Breast epithelium (tissue), 4 donors: Measurements from ENCODE around the gene FBXO40. TPM values are rescaled to one million over a fixed set of nuclear protein-coding genes. Genes with fewer than 3 reads are reported as not detected.
"Not testable (repeated sequence)": the region's sequence is repeated elsewhere in the genome, so short reads cannot be mapped to it uniquely, and the experiment has no call there.

ENCODE experiments used
- DNase-seq, 2 donors: peaks; one replicate each; pipeline ENCODE4 v3.0.0-alpha.2; 2019; ENCODE audit warnings: low spot score in 2 of 2
- H3K27ac ChIP-seq, 2 donors: fragments of 200-600 bp; sonication (generic) in 1 of 2; one replicate each; pipeline ENCODE4 v1.5.1; 2016 to 2019; ENCODE audit warnings: mild to moderate bottlenecking in 1 of 2
- H3K27me3 ChIP-seq, 2 donors: fragments of 200-600 bp; sonication (generic) in 1 of 2; one replicate each; pipeline versions ENCODE4 v1.5.1 to v1.6.0; 2017 to 2019; ENCODE audit warnings: control low read depth in 1 of 2, mild to moderate bottlenecking in 1 of 2
- H3K36me3 ChIP-seq: fragments of 200-600 bp; one replicate; pipeline ENCODE4 v1.5.1; 2019
- H3K4me1 ChIP-seq, 2 donors: fragments of 200-600 bp; sonication (generic); one replicate each; pipeline ENCODE4 v1.5.1; 2016 to 2019; ENCODE audit warnings: control low read depth in 1 of 2
- H3K4me3 ChIP-seq, 3 donors: fragments of 200-600 bp; sonication (generic); 1 replicate in 2 of 3; 2 replicates in 1 of 3; pipeline ENCODE4 v1.5.1; 2016 to 2019; ENCODE audit warnings: mild to moderate bottlenecking in 3 of 3, moderate library complexity in 2 of 3
- H3K9me3 ChIP-seq, 2 donors: fragments of 200-600 bp; sonication (generic) in 1 of 2; one replicate each; pipeline ENCODE4 v1.5.1; 2016 to 2019; ENCODE audit warnings: control low read depth in 1 of 2
- CTCF ChIP-seq, 3 donors: fragments of 450-650 bp; IDR thresholded peaks; one replicate each; pipeline ENCODE4 v1.5.1; 2016 to 2017; ENCODE audit warnings: antibody characterized with exemption in 3 of 3, mild to moderate bottlenecking in 3 of 3, moderate library complexity in 3 of 3
- POLR2A ChIP-seq: fragments of 450-650 bp; IDR thresholded peaks from one replicate; pipeline ENCODE4 v1.6.1; 2016; ENCODE audit warnings: antibody characterized with exemption, mild to moderate bottlenecking, moderate library complexity
- POLR2AphosphoS5 ChIP-seq, 3 donors: sonication (generic); formaldehyde crosslinking; IDR thresholded peaks; one replicate each; pipeline ENCODE4 v1.6.1; 2017; ENCODE audit warnings: antibody characterized with exemption in 3 of 3
- intact Hi-C: fragments of 100-400 bp; cut with DNase I; formaldehyde crosslinking; loops from one replicate; pipeline ENCODE4 v1.15.1; 2023; ENCODE audit warnings: low total_unique reads
- total RNA-seq, 3 donors: library from RNA; depleted of rRNA; stranded (reverse); fragments of >200 nt; gene quantifications; one replicate each; pipeline ENCODE4 v1.1.0, GENCODE V29; 2016

The FBXO40 gene
- total RNA-seq, 3 donors from 2014 or later = not detected

DNA sequence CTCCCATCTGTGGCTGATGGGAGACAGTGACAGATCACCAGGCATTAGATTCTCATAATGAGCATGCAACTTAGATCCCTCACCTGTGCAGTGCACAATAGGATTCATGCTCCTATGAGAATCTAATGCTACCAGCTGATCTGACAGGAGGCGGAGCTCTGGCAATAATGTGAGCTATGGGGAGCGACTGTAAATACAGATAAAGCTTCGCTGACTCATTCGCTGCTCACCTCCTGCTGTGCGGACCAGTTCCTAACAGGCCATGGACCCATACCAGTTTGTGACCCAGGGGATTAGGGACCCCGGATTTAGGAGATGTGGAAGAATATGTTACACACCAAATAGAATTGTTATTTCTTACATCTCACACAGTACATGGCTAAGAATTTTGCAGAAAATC lies 18.7 kb upstream of the FBXO40 start:
- Histone ChIP-seq H3K36me3 (no peaks in the 10 kb centered on the region), H3K4me1 (no peaks in the 10 kb centered on the region), H3K27ac (no peak overlapping the region), H3K9me3 (no peaks in the 10 kb centered on the region), H3K27me3 (no peaks in the 10 kb centered on the region), H3K4me3 (no peak overlapping the region)
- intact Hi-C loops = no loop called here
- DNase-seq = no peak
- no peak for TF ChIP-seq POLR2A
- TF ChIP-seq CTCF (IDR thresholded peaks at IDR 0.05) = no peak
- TF ChIP-seq POLR2AphosphoS5 (IDR thresholded peaks at IDR 0.05) = no peak

GRCh38 chr3:121581691-121582090 lies 11.5 kb upstream of the FBXO40 start:
- no peak overlapping the region for H3K4me3 ChIP-seq
- H3K36me3 ChIP-seq = no peaks in the 10 kb centered on the region
- intact Hi-C loops = no loop called here
- no peaks in the 10 kb centered on the region for H3K27me3 ChIP-seq
- H3K27ac ChIP-seq = no peak overlapping the region
- H3K9me3 ChIP-seq = no peaks in the 10 kb centered on the region
- TF ChIP-seq CTCF (IDR thresholded peaks at IDR 0.05) (no peak), POLR2A (no peak)
- DNase-seq = no peak
- no peaks in the 10 kb centered on the region for H3K4me1 ChIP-seq

DNA sequence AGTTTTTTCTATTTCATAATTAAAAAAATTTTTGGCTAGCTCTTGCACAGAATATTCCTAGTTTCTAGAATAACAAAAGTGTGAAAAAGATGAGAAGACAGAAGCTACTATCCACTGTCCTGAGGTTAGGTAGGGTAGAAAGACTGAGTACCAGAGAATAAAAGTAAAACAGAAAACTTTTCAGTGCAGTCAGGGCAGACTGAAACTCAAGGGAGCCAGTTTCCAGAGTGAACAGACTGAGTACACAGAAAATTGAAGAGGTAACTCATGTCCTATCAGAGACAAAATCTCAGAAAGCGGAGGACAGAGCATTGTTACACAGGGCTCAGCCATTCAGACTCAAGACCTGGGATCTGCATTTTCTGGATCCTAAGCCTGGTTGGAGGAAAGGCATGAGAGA lies 8.8 kb upstream of the FBXO40 start:
- TF ChIP-seq POLR2AphosphoS5 (IDR thresholded peaks at IDR 0.05) = no peak
- no peak for TF ChIP-seq CTCF (IDR thresholded peaks at IDR 0.05)
- no peak for TF ChIP-seq POLR2A
- H3K36me3 ChIP-seq = no peaks in the 10 kb centered on the region

GRCh38 chr3:121593806-121594205 lies 627 bp downstream of the FBXO40 start:
- H3K9me3 ChIP-seq, H3K27ac ChIP-seq, DNase-seq, H3K36me3 ChIP-seq, intact Hi-C loops, H3K27me3 ChIP-seq, H3K4me1 ChIP-seq, H3K4me3 ChIP-seq: not testable (repeated sequence)

More for the DNA sequence above, 8.8 kb upstream of the FBXO40 start:
- no peaks in the 10 kb centered on the region for H3K9me3 ChIP-seq
- no peak overlapping the region for H3K4me3 ChIP-seq
- H3K27me3 ChIP-seq = no peaks in the 10 kb centered on the region
- H3K4me1 ChIP-seq = no peaks in the 10 kb centered on the region
- DNase-seq = no peak
- H3K27ac ChIP-seq = no peak overlapping the region
- intact Hi-C loops = no loop called here

GRCh38 chr3:121594850-121595249 lies 1.7 kb downstream of the FBXO40 start:
- Histone ChIP-seq H3K27me3 (no peaks in the 10 kb centered on the region), H3K36me3 (no peaks in the 10 kb centered on the region), H3K9me3 (no peaks in the 10 kb centered on the region), H3K4me1 (no peaks in the 10 kb centered on the region), H3K27ac (no peak overlapping the region), H3K4me3 (no peak overlapping the region)
- no peak for TF ChIP-seq POLR2AphosphoS5 (IDR thresholded peaks at IDR 0.05)
- TF ChIP-seq CTCF (IDR thresholded peaks at IDR 0.05) = no peak
- no peak for TF ChIP-seq POLR2A
- DNase-seq = no peak
- intact Hi-C loops = no loop called here

DNA sequence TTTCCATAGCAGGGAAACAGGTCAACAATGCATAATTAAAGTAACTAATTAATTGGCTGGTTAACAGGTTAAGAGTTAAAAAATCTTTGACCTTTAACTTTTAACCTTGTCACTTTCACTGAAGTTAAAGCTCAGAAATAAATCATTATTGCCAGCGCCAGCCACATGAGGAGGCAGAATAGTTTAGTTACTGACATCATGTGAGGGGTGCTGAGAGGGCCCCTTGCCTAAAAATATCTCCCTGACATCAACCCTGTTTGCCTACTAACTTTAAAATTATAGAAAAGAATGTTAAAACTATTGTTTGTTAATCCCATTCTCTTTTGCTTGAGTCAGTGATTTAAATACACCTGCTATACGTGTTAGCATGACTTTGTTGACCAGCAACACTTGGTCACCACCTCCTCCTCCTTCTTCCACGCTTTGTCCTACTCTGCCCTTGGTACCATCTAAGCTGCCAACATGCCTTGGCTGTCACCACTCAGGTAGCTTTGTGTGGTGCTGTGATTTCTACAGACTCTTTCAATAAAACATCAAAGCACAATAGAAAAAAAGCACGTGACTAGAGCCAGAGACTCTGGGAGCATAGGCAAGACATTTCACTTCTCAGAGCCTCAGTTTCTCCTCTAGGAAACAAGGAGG lies 2.7 kb downstream of the FBXO40 start:
- Histone ChIP-seq H3K9me3 (no peaks in the 10 kb centered on the region), H3K36me3 (no peaks in the 10 kb centered on the region), H3K4me1 (no peaks in the 10 kb centered on the region), H3K27ac (no peak overlapping the region), H3K4me3 (no peak overlapping the region), H3K27me3 (no peaks in the 10 kb centered on the region)
- no peak for DNase-seq
- intact Hi-C loops = no loop called here
- TF ChIP-seq POLR2A = no peak
- no peak for TF ChIP-seq CTCF (IDR thresholded peaks at IDR 0.05)
- TF ChIP-seq POLR2AphosphoS5 (IDR thresholded peaks at IDR 0.05) = no peak
